ENCODE data around the gene NFATC2. TPM values are rescaled to one million over a fixed set of nuclear protein-coding genes. Genes with fewer than 3 reads are reported as not detected.

Gene NFATC2
- total RNA-seq, 1 donor from 2014 or later = 2.0 TPM

- Mint-ChIP-seq H3K4me1 (ENCODE audit: low read depth) (peaks cover 15% of the 10 kb centered on the region), H3K27me3 (ENCODE audit: low read depth) (no peaks in the 10 kb centered on the region), H3K27ac (ENCODE audit: unreplicated experiment) (no peak overlapping the region), H3K9me3 (ENCODE audit: low read depth) (no peaks in the 10 kb centered on the region), H3K36me3 (ENCODE audit: low read depth) (no peaks in the 10 kb centered on the region), H3K4me3 (ENCODE audit: unreplicated experiment) (no peak overlapping the region)
- no peak for TF ChIP-seq CTCF (IDR thresholded peaks at IDR 0.05)
- no peak for DNase-seq (ENCODE audit: low spot score)
Observed at GRCh38 chr20:51439160-51439689, 103.3 kb downstream of the NFATC2 start.

- Mint-ChIP-seq H3K36me3 (ENCODE audit: low read depth) (no peaks in the 10 kb centered on the region), H3K4me3 (ENCODE audit: unreplicated experiment) (no peak overlapping the region), H3K9me3 (ENCODE audit: low read depth) (no peaks in the 10 kb centered on the region)
Observed at GRCh38 chr20:51438136-51438535, 104.4 kb downstream of the NFATC2 start.

GRCh38 chr20:51437182-51437924, 105.2 kb downstream of the NFATC2 start:
- H3K4me1 Mint-ChIP-seq (ENCODE audit: low read depth) = peaks cover 8% of the 10 kb centered on the region
- DNase-seq (ENCODE audit: low spot score) = no peak
- no peaks in the 10 kb centered on the region for H3K27me3 Mint-ChIP-seq (ENCODE audit: low read depth)
- TF ChIP-seq CTCF (IDR thresholded peaks at IDR 0.05) = no peak
- no peaks in the 10 kb centered on the region for H3K9me3 Mint-ChIP-seq (ENCODE audit: low read depth)
- no peaks in the 10 kb centered on the region for H3K36me3 Mint-ChIP-seq (ENCODE audit: low read depth)
- H3K27ac Mint-ChIP-seq (ENCODE audit: unreplicated experiment) = no peak overlapping the region
- H3K4me3 Mint-ChIP-seq (ENCODE audit: unreplicated experiment) = no peak overlapping the region

More at GRCh38 chr20:51438136-51438535, 104.4 kb downstream of the NFATC2 start:
- TF ChIP-seq CTCF (IDR thresholded peaks at IDR 0.05) = no peak
- no peak for DNase-seq (ENCODE audit: low spot score)
- Mint-ChIP-seq H3K27me3 (ENCODE audit: low read depth) (no peaks in the 10 kb centered on the region), H3K4me1 (ENCODE audit: low read depth) (peaks cover 14% of the 10 kb centered on the region), H3K27ac (ENCODE audit: unreplicated experiment) (no peak overlapping the region)

- peak overlapping the region; percentile 12 for H3K27ac Mint-ChIP-seq (ENCODE audit: unreplicated experiment)
- TF ChIP-seq CTCF (IDR thresholded peaks at IDR 0.05) = no peak
- peaks cover 8% of the 10 kb centered on the region for H3K4me1 Mint-ChIP-seq (ENCODE audit: low read depth)
- H3K27me3 Mint-ChIP-seq (ENCODE audit: low read depth) = no peaks in the 10 kb centered on the region
- H3K9me3 Mint-ChIP-seq (ENCODE audit: low read depth) = no peaks in the 10 kb centered on the region
- DNase-seq (ENCODE audit: low spot score) = no peak
- peaks cover 1% of the 10 kb centered on the region for H3K36me3 Mint-ChIP-seq (ENCODE audit: low read depth)
- no peak overlapping the region for H3K4me3 Mint-ChIP-seq (ENCODE audit: unreplicated experiment)
Observed at GRCh38 chr20:51434580-51435247, 107.8 kb downstream of the NFATC2 start.

GRCh38 chr20:51434026-51434425, 108.5 kb downstream of the NFATC2 start:
- no peak for DNase-seq (ENCODE audit: low spot score)
- H3K36me3 Mint-ChIP-seq (ENCODE audit: low read depth) = peaks cover 1% of the 10 kb centered on the region
- H3K4me3 Mint-ChIP-seq (ENCODE audit: unreplicated experiment) = no peak overlapping the region
- H3K27me3 Mint-ChIP-seq (ENCODE audit: low read depth) = no peaks in the 10 kb centered on the region
- no peaks in the 10 kb centered on the region for H3K9me3 Mint-ChIP-seq (ENCODE audit: low read depth)
- H3K27ac Mint-ChIP-seq (ENCODE audit: unreplicated experiment) = no peak overlapping the region
- no peak for TF ChIP-seq CTCF (IDR thresholded peaks at IDR 0.05)
- peaks cover 10% of the 10 kb centered on the region for H3K4me1 Mint-ChIP-seq (ENCODE audit: low read depth)

Measured in chondrocyte (in vitro differentiated cells).